ENCODE data around the gene GOSR2. TPM values are rescaled to one million over a fixed set of nuclear protein-coding genes. Genes with fewer than 3 reads are reported as not detected.

GOSR2 gene
- total and polyA plus RNA-seq, 2 of the 8 experiments (the other 6 are each of a cell fraction or from before 2014, with no cell fraction given), result 28.2 to 36.2 TPM

GRCh38 chr17:46949291-46950174 lies 26.6 kb downstream of the GOSR2 start:
- no peak overlapping the region for H3K9ac ChIP-seq (replicated peaks in 1 of 4; ENCODE audit: extremely low read depth in 1 of 4, low read depth in 3 of 4, low read length in 3 of 4)
- H3K4me3 ChIP-seq (ENCODE audit: extremely low read depth in 1 of 4, insufficient read depth in 2 of 4, low read depth in 3 of 4, low read length in 4 of 4), result no peak overlapping the region
- no peak overlapping the region for H3K4ac ChIP-seq (replicated peaks; ENCODE audit: insufficient read length, low read depth, low read length)
- H3K79me1 ChIP-seq (ENCODE audit: low read depth, low read length), result no peaks in the 10 kb centered on the region
- H3K79me2 ChIP-seq (ENCODE audit: control insufficient read depth in 1 of 2, insufficient read depth in 2 of 2, low read length in 2 of 2), result no peaks in the 10 kb centered on the region
- no peak overlapping the region for H3K27ac ChIP-seq (ENCODE audit: low read depth, low read length)
- no peak overlapping the region for H2BK20ac ChIP-seq (ENCODE audit: low read length)
- no peak overlapping the region for H2BK12ac ChIP-seq (ENCODE audit: low read depth, low read length)
- no peak overlapping the region for H2AFZ ChIP-seq (ENCODE audit: low read length)
- ChIA-PET CTCF (ENCODE audit: partially characterized antibody) (interaction anchor here (1.2 to 1.7 kb wide), 6 partner anchors 9 to 107 kb away, joined by 3 to 9 read pairs (median 4); no protein-coding TSS in a partner anchor), POLR2A (ENCODE audit: partially characterized antibody) (interaction anchor here (1.3 to 5.4 kb wide), 3 partner anchors 10 to 29 kb away, joined by 4 to 26 read pairs (median 4); no protein-coding TSS in a partner anchor)
- no peak overlapping the region for H3K4me2 ChIP-seq (ENCODE audit: insufficient read depth in 1 of 2, low read depth in 2 of 2, low read length in 2 of 2)
- no peak overlapping the region for H3K56ac ChIP-seq (replicated peaks; ENCODE audit: insufficient read length, low read depth, low read length)
- H3K36me3 ChIP-seq (ENCODE audit: control insufficient read depth in 2 of 4, insufficient read depth in 4 of 4, low read length in 3 of 4), result no peaks in the 10 kb centered on the region; a peak in 1 of 8 replicates
- no peak overlapping the region for H2BK5ac ChIP-seq (ENCODE audit: low read depth, low read length)
- H3K27me3 ChIP-seq (replicated peaks in 1 of 4; ENCODE audit: control insufficient read depth in 3 of 4, extremely low read depth in 1 of 4, insufficient read depth in 3 of 4, low read length in 3 of 4), result no peaks in the 10 kb centered on the region
- no peak overlapping the region for H3K18ac ChIP-seq (ENCODE audit: extremely low read depth, low read length)
- H4K91ac ChIP-seq (replicated peaks; ENCODE audit: insufficient read length, low read length), result no peak overlapping the region
- no peak overlapping the region for H3K23ac ChIP-seq (ENCODE audit: insufficient read length)
- H2BK15ac ChIP-seq (ENCODE audit: low read length), result no peak overlapping the region
- H3K23me2 ChIP-seq (ENCODE audit: low read depth, low read length), result no peaks in the 10 kb centered on the region
- WGBS, 2 experiments (ENCODE audit: extremely low coverage in 1 of 2, insufficient coverage in 1 of 2, insufficient read length in 1 of 2, insufficient replicate concordance in 2 of 2, low coverage in 1 of 2, low lambda C conversion rate in 2 of 2, missing lambda C conversion rate in 1 of 2), result 78% methylated on average over 11 of the region's 11 CpGs; no CpG with 5 or more reads in 1 of the 2 experiments
- no peaks in the 10 kb centered on the region for H3K9me3 ChIP-seq (ENCODE audit: insufficient read depth in 2 of 2, low read depth in 1 of 2, low read length in 1 of 2)
- peaks cover 0 to 2% (median 0%) of the 10 kb centered on the region in 4 experiments; a peak in 1 of 7 replicates for H3K4me1 ChIP-seq (replicated peaks in 1 of 4; ENCODE audit: control insufficient read depth in 3 of 4, insufficient read depth in 4 of 4, low read length in 3 of 4)
- H4K5ac ChIP-seq (ENCODE audit: insufficient read length, low read depth, low read length), result no peak overlapping the region
- H4K8ac ChIP-seq (ENCODE audit: extremely low read depth, insufficient read depth, low read length), result no peak overlapping the region
- H3K14ac ChIP-seq (ENCODE audit: insufficient read length), result no peak overlapping the region
- FAIRE-seq (no peak), DNase-seq (ENCODE audit: low read depth in 1 of 2, low spot score in 2 of 2) (no peak)
- H4K20me1 ChIP-seq (replicated peaks in 1 of 2; ENCODE audit: control insufficient read depth in 1 of 2, insufficient read depth in 2 of 2, low read length in 2 of 2), result peaks cover 0 to 12% of the 10 kb centered on the region in 2 experiments
- H2AK5ac ChIP-seq (ENCODE audit: low read depth, low read length), result no peak overlapping the region
- H2BK120ac ChIP-seq (replicated peaks; ENCODE audit: low read depth, low read length), result no peak overlapping the region
- TF ChIP-seq JUND (IDR thresholded peaks at IDR 0.05; ENCODE audit: low read length) (no peak), POLR2AphosphoS5 (IDR thresholded peaks at IDR 0.05; ENCODE audit: low read depth, low read length) (no peak), KDM1A (IDR thresholded peaks at IDR 0.05; ENCODE audit: borderline replicate concordance, low read length) (no peak), SP1 (IDR thresholded peaks at IDR 0.05; ENCODE audit: low read depth, low read length) (no peak), CBX8 (IDR thresholded peaks at IDR 0.05; ENCODE audit: borderline replicate concordance, low read depth, low read length) (no peak), CHD1 (IDR thresholded peaks at IDR 0.05; ENCODE audit: low read depth, low read length) (no peak), RBBP5 (IDR thresholded peaks at IDR 0.05; ENCODE audit: borderline replicate concordance, low read depth, low read length) (no peak), MAFK (IDR thresholded peaks at IDR 0.05; ENCODE audit: low read depth, low read length) (no peak), PHF8 (conservative IDR thresholded peaks at IDR 0.05; ENCODE audit: low read depth, low read length) (no peak), SP2 (IDR thresholded peaks at IDR 0.05; ENCODE audit: low read length) (no peak), NRF1 (IDR thresholded peaks at IDR 0.05; ENCODE audit: low read depth, low read length) (no peak), SAP30 (IDR thresholded peaks at IDR 0.05; ENCODE audit: insufficient read depth, insufficient replicate concordance, low read length) (no peak), JUN (IDR thresholded peaks at IDR 0.05; ENCODE audit: low read depth, low read length) (no peak)
